Keratinocyte (primary cell): ENCODE data around the gene PRAMEF6.
"Not testable (repeated sequence)": the region's sequence is repeated elsewhere in the genome, so short reads cannot be mapped to it uniquely, and the experiment has no call there.

Experiments
- CTCF ChIP-seq, 3 experiments: IDR thresholded peaks in 1 of 3; conservative IDR thresholded peaks in 1 of 3; optimal IDR thresholded peaks in 1 of 3; 2 replicates in 2 of 3; 3 replicates in 1 of 3; pipeline versions ENCODE3 to v1.5.1; 2011; ENCODE audit warnings: low read length in 3 of 3, mild to moderate bottlenecking in 3 of 3, moderate library complexity in 2 of 3, control low read depth in 1 of 3, inconsistent platforms in 1 of 3; ENCODE audit not compliant: insufficient read depth in 2 of 3; ENCODE audit errors: extremely low read depth in 1 of 3
- EZH2 ChIP-seq: IDR thresholded peaks from one replicate; pipeline ENCODE4 v1.6.1; 2012; ENCODE audit warnings: inconsistent platforms, mild to moderate bottlenecking, low read length, moderate library complexity

DNA sequence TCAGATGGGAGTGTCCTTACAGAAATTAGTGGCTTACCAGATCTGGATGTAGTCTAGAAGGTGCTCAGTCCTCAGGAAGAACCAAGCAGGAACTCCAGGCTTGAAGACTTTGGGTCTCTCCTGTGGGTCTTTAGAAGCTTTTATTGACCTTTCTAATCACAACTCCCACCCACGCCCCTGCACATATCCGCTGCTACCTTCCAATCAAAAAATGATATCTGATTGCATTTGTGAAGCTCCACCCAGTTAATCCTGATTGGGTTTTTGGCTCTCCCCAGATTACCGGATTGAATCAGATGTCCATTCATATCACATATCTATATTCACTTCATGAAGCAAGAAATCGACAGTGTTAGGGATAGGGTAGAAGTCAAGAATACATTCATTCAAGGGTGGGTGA, at the start of gene PRAMEF6:
- TF ChIP-seq CTCF (optimal IDR thresholded peaks at IDR 0.05 in 1 of 3, IDR thresholded peaks at IDR 0.05 in 1 of 3, conservative IDR thresholded peaks at IDR 0.05 in 1 of 3; ENCODE audit: extremely low read depth in 1 of 3, insufficient read depth in 2 of 3, low read length in 3 of 3); EZH2: not testable (repeated sequence)
